ENCODE measurements around the gene QARS1.

QARS1 gene

DNA sequence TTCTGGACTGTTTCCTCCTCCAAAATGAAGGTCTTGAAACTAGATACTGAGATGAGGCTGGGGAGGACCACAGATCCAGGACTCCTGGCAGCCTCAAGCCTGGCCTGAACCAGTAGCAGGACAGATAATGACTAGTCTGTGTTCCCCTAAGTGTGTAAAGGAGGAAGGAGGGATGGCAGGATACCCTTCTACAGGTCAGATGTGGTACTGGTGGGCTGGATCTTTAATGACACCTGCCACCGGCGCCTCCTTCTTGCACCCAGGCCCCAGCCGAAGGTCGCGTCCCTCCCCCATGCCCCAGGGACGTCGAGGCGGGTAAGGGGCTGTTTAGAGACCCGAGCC, 15.5 kb upstream of the QARS1 start:
- DNase-seq = no peak

- no peak for DNase-seq
Observed at GRCh38 chr3:49119439-49119838, 14.9 kb upstream of the QARS1 start.

DNA sequence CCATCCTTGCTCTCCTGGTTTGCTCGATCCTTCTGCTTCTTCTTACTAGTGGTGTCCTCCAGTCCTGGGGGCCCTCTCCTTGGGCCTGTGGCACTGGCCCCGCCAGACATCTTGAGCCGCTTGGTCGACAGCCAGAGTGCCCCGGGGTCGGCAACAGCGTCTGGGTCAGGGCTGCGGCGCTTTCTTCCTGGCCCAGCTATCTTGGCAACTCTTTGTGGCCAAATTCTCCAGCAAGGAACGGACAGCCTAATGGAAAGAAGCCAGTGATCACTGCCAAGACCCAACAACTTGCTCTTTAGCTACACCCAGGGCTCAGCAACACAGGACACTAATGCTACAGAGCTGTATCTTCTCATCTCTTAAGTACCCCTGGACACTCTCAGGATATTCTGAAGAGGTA, 14.5 kb upstream of the QARS1 start:
- DNase-seq = no peak

GRCh38 chr3:49112262-49112661, 7.7 kb upstream of the QARS1 start:
- no peak for DNase-seq

GRCh38 chr3:49111347-49111746, 6.8 kb upstream of the QARS1 start:
- DNase-seq = no peak

- no peak for DNase-seq
Observed at GRCh38 chr3:49110780-49111179, 6.2 kb upstream of the QARS1 start.

- DNase-seq = no peak
Observed at GRCh38 chr3:49108346-49108745, 3.8 kb upstream of the QARS1 start.

- DNase-seq = no peak
Observed at GRCh38 chr3:49104052-49104426, 518 bp downstream of the QARS1 start.

- no peak for DNase-seq
Observed at GRCh38 chr3:49100046-49100615, 4.4 kb downstream of the QARS1 start.

DNA sequence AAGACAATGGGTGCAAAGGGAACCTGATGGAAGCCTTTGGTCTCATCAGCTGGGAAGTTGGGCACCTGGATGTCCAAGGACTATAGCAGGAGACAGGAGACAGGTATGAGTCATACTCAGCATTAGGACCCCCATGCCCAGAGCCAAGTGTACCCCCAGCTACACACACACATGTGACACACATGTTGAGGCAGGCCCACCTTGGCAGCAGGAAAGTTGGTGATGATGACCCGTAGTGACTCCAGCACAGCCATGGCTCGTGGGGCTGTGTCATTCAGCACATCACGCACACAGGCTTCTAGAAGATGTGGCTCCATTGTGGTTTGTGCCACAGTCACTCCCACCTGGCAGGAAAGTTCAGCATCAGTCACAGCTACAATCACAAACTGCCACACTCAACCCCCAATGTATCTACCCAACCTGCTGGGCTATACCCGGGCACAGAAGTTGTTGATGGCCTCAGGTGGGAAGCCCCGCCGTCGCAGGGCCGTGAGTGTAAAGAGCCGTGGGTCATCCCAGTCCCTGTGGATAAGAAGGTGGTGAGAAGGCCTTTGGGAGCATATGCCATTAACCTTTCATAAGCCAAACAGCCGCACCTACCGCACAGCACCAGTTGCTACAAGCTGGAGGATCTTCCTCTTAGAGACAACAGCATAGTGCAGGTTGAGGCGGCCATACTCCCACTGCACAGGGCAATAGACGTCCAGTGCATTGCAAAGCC, 5.5 kb downstream of the QARS1 start:
- DNase-seq = no peak

DNA sequence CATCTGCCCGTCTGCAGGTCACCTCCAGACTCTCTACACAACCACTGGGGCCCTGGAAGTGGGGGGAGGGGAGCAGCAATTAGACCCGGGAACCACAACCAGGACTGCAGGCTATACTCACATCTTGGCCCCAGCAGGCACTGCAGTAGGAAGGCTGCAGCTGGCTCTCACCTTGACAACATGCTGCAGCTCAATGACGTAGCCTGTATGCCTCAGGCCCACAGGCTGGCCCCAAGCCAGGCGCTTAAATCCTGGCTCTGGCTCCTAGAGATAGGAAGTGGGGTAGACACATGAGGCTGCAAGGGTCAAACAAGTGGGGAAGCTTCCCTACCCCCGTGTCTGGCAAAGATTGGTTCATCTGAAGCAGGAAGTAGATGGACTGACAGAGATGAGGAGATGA, 6.1 kb downstream of the QARS1 start:
- DNase-seq = no peak

- DNase-seq = peak; percentile 93 to 97
Observed at GRCh38 chr3:49093853-49094767, 10.4 kb downstream of the QARS1 start, which contains the start of gene QRICH1. Gene QRICH1 (minus strand): TSS chr3:49094071. CDS start chr3:49077017, 17,054 bp downstream.

GRCh38 chr3:49092938-49093852, 11.4 kb downstream of the QARS1 start:
- peak; percentile 19 to 71 for DNase-seq

DNA sequence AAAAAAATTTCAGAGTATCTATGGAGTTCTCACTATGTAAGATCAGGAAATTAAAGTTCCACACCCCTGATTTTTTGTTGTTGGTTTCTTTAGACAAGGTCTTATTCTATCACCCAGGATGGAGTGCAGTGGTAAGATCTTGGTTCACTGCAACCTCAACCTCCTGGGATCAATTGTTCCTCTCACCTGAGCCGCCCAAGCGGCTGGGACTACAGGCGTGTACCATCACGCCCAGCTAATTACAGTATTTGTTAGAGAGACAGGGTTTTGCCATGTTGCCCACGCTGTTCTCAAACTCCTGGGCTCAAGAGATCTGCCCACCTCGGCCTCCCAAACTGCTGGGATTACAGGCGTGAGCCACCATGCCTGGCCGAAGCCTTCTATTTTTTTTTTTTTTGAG, 23.1 kb downstream of the QARS1 start:
- DNase-seq = no peak

- no peak for DNase-seq
Observed at GRCh38 chr3:49079270-49079669, 25.3 kb downstream of the QARS1 start.

DNA sequence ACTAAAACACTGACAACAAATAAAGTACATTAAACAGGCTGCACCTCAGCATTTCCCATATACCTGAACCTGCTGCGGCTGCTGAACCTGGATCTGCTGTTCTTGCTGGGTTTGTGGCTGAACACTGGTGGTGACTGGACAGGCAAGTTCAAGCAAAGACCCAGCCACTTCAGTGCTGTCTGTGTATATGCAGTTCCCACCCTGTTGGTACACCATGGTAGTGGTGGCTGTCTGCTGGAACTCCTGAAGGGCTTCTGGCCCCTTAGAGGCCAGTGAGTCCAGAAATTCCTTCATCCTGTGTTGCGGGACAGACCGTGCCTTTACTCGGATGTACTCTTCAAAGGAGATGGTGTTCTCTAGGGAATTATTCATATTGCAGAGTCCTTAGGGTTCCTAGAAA, 27.9 kb downstream of the QARS1 start:
- DNase-seq = no peak

GRCh38 chr3:49076116-49076515, 28.4 kb downstream of the QARS1 start:
- DNase-seq = no peak

GRCh38 chr3:49058011-49058410, 46.5 kb downstream of the QARS1 start:
- DNase-seq = no peak

DNA sequence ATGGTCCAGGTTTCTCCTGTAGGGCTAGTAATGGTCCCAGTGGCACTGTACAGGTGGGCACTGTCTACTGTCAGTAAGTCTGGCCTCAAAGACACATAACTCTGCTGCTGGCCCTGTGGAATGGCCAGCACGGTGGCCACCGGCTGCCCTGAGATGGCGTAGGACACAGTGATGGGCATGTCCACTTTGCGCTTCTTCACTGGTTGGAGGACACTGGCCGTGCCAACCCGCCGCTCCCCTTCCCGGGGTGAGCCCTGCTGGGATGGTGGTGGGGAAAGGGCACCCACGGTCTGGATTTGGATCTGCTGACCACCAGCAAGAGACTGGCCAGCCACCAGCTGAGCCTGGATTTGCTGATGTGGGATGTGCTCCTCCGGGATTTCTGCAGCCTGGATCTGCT, 47.3 kb downstream of the QARS1 start:
- DNase-seq = no peak

GRCh38 chr3:49054344-49054862, 50.2 kb downstream of the QARS1 start:
- no peak for DNase-seq

GRCh38 chr3:49053543-49053942, 51.0 kb downstream of the QARS1 start:
- DNase-seq = no peak

Measured in NCI-H446 (cell line).